C4-2B (cell line): ENCODE data around the gene EXOSC6.

Source experiments
- ZFX ChIP-seq: fragments of 450-650 bp; IDR thresholded peaks from 2 replicates; pipeline ENCODE4 v1.6.1; 2017
- TF ChIP-seq, protein P1 (sequence below): fragments of 450-650 bp; conservative IDR thresholded peaks from 2 replicates; pipeline ENCODE4 v1.5.1; 2017; ENCODE audit warnings: mild to moderate bottlenecking

- TF ChIP-seq, protein P1, sequence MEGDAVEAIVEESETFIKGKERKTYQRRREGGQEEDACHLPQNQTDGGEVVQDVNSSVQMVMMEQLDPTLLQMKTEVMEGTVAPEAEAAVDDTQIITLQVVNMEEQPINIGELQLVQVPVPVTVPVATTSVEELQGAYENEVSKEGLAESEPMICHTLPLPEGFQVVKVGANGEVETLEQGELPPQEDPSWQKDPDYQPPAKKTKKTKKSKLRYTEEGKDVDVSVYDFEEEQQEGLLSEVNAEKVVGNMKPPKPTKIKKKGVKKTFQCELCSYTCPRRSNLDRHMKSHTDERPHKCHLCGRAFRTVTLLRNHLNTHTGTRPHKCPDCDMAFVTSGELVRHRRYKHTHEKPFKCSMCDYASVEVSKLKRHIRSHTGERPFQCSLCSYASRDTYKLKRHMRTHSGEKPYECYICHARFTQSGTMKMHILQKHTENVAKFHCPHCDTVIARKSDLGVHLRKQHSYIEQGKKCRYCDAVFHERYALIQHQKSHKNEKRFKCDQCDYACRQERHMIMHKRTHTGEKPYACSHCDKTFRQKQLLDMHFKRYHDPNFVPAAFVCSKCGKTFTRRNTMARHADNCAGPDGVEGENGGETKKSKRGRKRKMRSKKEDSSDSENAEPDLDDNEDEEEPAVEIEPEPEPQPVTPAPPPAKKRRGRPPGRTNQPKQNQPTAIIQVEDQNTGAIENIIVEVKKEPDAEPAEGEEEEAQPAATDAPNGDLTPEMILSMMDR = no peak
- TF ChIP-seq ZFX = no peak
Measured at GRCh38 chr16:70270176-70270575, 18.4 kb upstream of the EXOSC6 start.
